HG02973 (cell line): ENCODE results near the gene GLTPD2.

Experiments
- ATAC-seq: cut with Tn5 transposase; IDR thresholded peaks from one replicate; pipeline ENCODE4 v1.9.1; 2021; ENCODE audit warnings: moderate library complexity; ENCODE audit not compliant: unreplicated experiment

The GLTPD2 gene

GRCh38 chr17:4788807-4789700 is at the start of gene GLTPD2:
Gene GLTPD2 (plus strand): TSS chr17:4788964. CDS start chr17:4789012, 48 bp downstream.
- no peak for ATAC-seq

GRCh38 chr17:4739122-4740024 is 49.4 kb upstream of the GLTPD2 start, which contains the start of the genes CXCL16 and ZMYND15:
Gene CXCL16 (minus strand): TSS chr17:4739928. CDS start chr17:4739339, 589 bp downstream.
Gene ZMYND15 (plus strand): TSS chr17:4739833. CDS start chr17:4740549, 716 bp downstream.
- peak; percentile 48 for ATAC-seq

GRCh38 chr17:4740025-4740351 is 48.8 kb upstream of the GLTPD2 start:
- no peak for ATAC-seq

GRCh38 chr17:4740584-4740983 is 48.2 kb upstream of the GLTPD2 start:
- no peak for ATAC-seq

- no peak for ATAC-seq
Measured at GRCh38 chr17:4741544-4741943, 47.2 kb upstream of the GLTPD2 start.

- ATAC-seq: no peak
Measured at GRCh38 chr17:4742133-4742532, 46.6 kb upstream of the GLTPD2 start.

- ATAC-seq: no peak
Measured at GRCh38 chr17:4742629-4743028, 46.1 kb upstream of the GLTPD2 start.

- ATAC-seq: no peak
Measured at GRCh38 chr17:4743216-4743615, 45.5 kb upstream of the GLTPD2 start.

GRCh38 chr17:4743898-4744297 is 44.9 kb upstream of the GLTPD2 start:
- no peak for ATAC-seq

GRCh38 chr17:4744999-4745969 is 43.5 kb upstream of the GLTPD2 start:
- no peak for ATAC-seq

GRCh38 chr17:4747847-4748246 is 40.9 kb upstream of the GLTPD2 start:
- ATAC-seq: no peak

- no peak for ATAC-seq
Measured at GRCh38 chr17:4748686-4749085, 40.1 kb upstream of the GLTPD2 start.

- no peak for ATAC-seq
Measured at GRCh38 chr17:4750606-4751005, 38.2 kb upstream of the GLTPD2 start.

- no peak for ATAC-seq
Measured at GRCh38 chr17:4751932-4752331, 36.8 kb upstream of the GLTPD2 start.

GRCh38 chr17:4753392-4753791 is 35.4 kb upstream of the GLTPD2 start:
- ATAC-seq: no peak

- ATAC-seq: no peak
Measured at GRCh38 chr17:4759776-4760236, 29.0 kb upstream of the GLTPD2 start.

GRCh38 chr17:4764595-4764994 is 24.2 kb upstream of the GLTPD2 start:
- no peak for ATAC-seq

- ATAC-seq: no peak
Measured at GRCh38 chr17:4766201-4766600, 22.6 kb upstream of the GLTPD2 start.

- ATAC-seq: no peak
Measured at GRCh38 chr17:4766723-4767122, 22.0 kb upstream of the GLTPD2 start.

GRCh38 chr17:4768298-4768697 is 20.5 kb upstream of the GLTPD2 start:
- no peak for ATAC-seq
